ENCODE measurements around the gene CCR7.

Gene CCR7

DNA sequence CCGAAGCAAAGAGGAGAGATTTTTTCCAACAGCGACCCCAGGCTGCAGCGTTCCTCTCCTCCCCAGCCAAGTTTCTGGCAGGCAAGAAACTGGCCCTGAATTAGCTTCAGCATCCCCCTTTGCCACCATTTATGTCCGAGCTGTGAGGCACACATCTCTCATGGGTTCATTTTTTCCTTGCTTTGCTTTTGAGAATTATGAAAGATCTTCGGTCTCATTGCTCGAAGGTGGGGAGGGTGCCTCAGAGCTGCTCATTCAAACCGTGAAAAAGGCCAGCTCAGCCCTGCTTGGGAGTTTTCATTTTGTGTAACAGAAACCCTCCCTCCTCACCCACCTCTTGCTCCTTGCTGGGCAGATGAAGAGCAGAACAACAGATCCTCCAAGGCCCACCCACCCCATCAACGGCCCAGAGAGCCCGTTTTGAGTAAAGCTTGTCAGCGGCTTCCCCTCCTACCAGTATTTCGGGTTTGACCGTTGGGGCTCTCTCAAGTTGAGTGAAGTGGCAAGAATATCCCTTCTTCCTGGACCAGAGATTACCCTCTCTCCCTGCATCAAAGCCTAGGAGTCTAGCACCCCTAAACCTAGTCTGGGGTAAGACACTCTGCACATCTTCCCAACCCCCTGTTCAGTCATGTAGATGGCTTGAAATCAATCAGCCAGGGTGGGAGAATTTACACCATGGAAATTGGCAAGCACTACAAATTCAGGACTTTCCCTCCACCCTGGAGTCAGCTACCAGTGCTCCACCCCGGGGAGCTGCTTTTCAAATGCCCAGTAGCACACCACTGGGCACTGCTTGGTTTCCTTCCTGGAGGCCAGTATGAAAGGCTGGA lies 1.8 kb downstream of the CCR7 start:
- DNase-seq: peak in 1 of 10 donors; percentile 49
- intact Hi-C loops (cut with DNase I): no loop called here

- intact Hi-C loops (cut with DNase I): no loop called here
- no peak for DNase-seq
Observed at GRCh38 chr17:40562838-40563219, 2.4 kb downstream of the CCR7 start.

GRCh38 chr17:40561871-40562611 lies 3.2 kb downstream of the CCR7 start:
- intact Hi-C loops (cut with DNase I): loop anchor here (2.0 kb wide), 1 partner anchor 121 kb away; no protein-coding TSS in a partner anchor
- peak in 1 of 10 donors; percentile 24 for DNase-seq

DNA sequence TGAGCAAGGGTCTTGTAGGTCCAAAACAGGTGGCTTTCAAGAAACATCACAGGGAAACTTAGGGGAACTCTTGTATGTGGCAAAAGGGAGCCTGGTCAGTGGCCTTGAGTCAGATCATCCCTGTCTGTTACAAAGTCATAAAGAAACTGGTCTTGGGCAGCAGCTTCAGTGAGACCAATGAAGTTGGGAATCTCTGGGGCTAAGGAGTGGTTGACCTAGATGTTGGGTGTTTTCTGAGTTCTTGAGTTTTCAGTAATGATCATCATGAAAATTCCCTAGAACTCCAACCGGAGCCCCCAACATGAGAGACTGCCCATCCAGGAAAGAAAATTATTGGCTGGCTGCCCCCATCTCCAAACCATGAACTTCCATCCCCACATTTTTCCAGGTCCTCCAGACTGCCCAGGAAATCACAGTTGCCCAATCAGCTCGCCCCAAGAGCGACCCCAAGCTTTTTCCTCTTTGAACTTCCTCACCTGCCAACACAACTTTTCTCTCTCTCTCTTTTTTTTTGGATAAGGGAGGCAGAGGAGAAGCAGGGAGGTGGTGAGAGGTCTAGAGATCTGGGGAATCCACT lies 3.9 kb downstream of the CCR7 start:
- intact Hi-C loops (cut with DNase I): loop anchor here (2.0 kb wide), 1 partner anchor 121 kb away; no protein-coding TSS in a partner anchor
- no peak for DNase-seq

DNA sequence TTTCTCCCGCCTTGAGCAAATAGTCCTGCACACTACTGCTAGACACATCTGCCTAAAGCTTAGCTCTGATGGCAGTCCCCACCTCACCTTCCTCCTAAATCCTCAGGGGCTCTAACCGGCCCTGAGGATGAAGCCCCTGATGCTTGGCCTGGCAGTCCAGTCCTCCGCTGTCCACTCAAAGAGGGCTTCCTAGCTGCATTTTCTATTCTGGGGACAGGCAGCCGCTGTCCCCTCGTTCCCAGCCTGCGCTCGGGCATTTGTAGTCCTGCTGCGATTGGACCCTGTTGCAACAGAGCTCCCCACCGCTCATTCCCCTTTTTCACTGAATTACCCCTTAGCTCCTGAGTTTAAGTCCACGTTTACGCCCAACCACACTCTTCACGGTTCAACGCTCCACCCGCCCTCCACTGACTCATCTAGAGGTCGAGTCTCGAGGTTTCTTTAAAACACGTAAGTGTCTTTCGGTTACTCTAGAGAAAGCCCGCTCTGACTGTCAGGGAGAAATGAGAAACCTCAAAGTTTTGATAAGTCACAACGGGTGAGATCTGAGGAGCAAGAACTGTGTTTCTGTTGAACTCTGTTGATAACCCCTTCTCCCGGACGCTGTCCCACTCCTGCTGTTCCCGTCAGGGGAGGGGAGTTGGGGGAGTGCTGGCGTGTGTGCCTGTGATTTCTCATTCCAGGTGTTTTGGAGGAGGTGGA lies 4.5 kb downstream of the CCR7 start:
- DNase-seq: peak in 1 of 10 donors; percentile 52
- intact Hi-C loops (cut with DNase I): loop anchor here (2.0 kb wide), 1 partner anchor 120 kb away; no protein-coding TSS in a partner anchor

GRCh38 chr17:40559954-40560591 lies 5.2 kb downstream of the CCR7 start:
- intact Hi-C loops (cut with DNase I): loop anchor here (2.0 to 10.0 kb wide), 2 partner anchors 119 to 255 kb away; partner anchors contain the start of gene RARA
- DNase-seq: peak; percentile 83 to 98 (median 91)

DNA sequence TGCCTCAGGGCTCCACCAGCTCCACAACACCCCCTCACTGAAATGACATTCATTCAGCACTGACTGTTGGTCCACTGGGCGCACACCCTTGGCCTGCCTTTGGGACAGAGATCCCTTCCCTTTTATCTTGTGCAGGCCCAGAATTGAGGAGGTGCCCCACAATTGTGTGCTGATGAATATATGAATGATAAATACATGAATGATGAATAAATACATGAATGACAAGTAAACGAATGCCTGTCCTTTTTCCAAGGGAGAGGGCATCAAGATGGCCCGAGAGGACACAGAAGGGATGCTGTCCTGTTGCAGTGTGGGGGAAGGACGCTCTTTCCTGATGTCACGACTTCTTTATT lies 5.7 kb downstream of the CCR7 start:
- peak in 2 of 10 donors; percentile 1 to 67 for DNase-seq
- intact Hi-C loops (cut with DNase I): loop anchor here (10.0 kb wide), 1 partner anchor 255 kb away; the partner anchor contains the start of gene RARA

GRCh38 chr17:40558890-40559563 lies 6.2 kb downstream of the CCR7 start:
- intact Hi-C loops (cut with DNase I): loop anchor here (10.0 kb wide), 1 partner anchor 254 kb away; the partner anchor contains the start of gene RARA
- DNase-seq: peak in 9 of 10 donors; percentile 11 to 95 (median 79)

- peak in 1 of 10 donors; percentile 49 for DNase-seq
- intact Hi-C loops (cut with DNase I): loop anchor here (10.0 kb wide), 1 partner anchor 254 kb away; the partner anchor contains the start of gene RARA
Observed at GRCh38 chr17:40558300-40558889, 6.9 kb downstream of the CCR7 start.

- intact Hi-C loops (cut with DNase I): loop anchor here (10.0 kb wide), 1 partner anchor 253 kb away; the partner anchor contains the start of gene RARA
- DNase-seq: peak in 1 of 10 donors; percentile 49
Observed at GRCh38 chr17:40557531-40558299, 7.6 kb downstream of the CCR7 start.

GRCh38 chr17:40556884-40557414 lies 8.3 kb downstream of the CCR7 start:
- intact Hi-C loops (cut with DNase I): loop anchor here (10.0 kb wide), 1 partner anchor 252 kb away; the partner anchor contains the start of gene RARA
- peak in 4 of 10 donors; percentile 48 to 90 (median 77) for DNase-seq

- intact Hi-C loops (cut with DNase I): loop anchor here (10.0 kb wide), 1 partner anchor 251 kb away; the partner anchor contains the start of gene RARA
- peak in 1 of 10 donors; percentile 25 for DNase-seq
Observed at GRCh38 chr17:40556198-40556661, 9.0 kb downstream of the CCR7 start.

DNA sequence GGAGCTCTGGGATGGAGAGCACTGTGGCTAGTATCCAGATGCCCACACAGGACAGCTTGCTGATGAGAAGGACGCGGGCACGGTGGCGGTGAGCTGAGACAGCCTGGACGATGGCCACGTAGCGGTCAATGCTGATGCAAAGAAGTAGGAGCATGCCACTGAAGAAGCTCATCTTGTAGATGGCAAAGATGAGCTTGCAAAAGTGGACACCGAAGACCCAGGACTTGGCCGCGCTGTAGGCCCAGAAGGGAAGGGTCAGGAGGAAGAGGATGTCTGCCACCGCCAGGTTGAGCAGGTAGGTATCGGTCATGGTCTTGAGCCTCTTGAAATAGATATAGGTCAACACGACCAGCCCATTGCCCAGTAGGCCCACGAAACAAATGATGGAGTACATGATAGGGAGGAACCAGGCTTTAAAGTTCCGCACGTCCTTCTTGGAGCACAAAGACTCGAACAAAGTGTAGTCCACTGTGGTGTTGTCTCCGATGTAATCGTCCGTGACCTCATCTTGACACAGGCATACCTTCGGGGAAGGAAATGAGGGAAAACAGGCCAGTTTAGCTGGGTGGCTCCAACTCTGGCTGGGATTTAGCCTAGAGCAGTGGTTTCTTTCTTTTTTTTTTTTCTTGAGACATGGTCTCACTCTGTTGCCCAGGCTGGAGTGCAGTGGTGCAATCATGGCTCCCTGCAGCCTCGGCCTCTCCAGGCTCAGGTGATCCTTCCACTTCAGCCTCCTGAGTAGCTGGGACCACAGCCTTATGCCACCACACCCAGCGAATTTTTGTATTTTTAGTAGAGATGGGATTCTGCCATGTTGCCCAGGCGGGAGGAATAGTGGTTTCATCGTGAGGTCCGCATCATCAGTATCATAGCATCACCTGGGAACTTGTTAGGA lies 9.7 kb downstream of the CCR7 start:
- intact Hi-C loops (cut with DNase I): loop anchor here (10.0 kb wide), 1 partner anchor 251 kb away; the partner anchor contains the start of gene RARA
- peak in 2 of 10 donors; percentile 6 to 76 for DNase-seq

DNA sequence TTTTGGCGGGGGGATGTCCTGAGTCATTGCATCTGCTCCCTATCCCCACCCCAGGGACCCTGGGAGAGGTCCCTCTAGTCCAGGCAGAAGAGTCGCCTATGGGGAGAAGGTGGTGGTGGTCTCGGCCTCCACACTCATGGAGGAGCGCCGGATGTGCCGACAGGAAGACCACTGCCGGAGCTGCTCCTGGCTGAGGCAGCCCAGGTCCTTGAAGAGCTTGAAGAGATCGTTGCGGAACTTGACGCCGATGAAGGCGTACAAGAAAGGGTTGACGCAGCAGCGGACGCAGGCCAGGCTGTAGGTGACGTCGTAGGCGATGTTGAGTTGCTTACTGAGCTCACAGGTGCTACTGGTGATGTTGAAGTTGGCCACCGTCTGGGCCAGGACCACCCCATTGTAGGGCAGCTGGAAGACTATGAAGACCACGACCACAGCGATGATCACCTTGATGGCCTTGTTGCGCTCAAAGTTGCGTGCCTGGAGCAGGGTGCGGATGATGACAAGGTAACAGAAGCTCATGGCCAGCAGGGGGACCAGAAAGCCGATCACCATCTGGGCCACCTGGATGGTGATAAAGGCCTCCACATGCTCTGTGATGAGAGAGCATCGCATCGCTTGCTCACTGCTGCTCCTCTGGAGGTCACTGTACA lies 10.5 kb downstream of the CCR7 start:
- intact Hi-C loops (cut with DNase I): loop anchor here (10.0 kb wide), 1 partner anchor 250 kb away; the partner anchor contains the start of gene RARA
- DNase-seq: peak in 2 of 10 donors; percentile 4 to 81
